Trophoblast cell (in vitro differentiated cells and primary cell): ENCODE data around the gene PPEF1.

Experiments used
- DNase-seq, 2 donors: peaks; one replicate each; pipeline ENCODE4 v3.0.0-alpha.2; 2016
- H2AFZ ChIP-seq: 2 replicates; pipeline ENCODE4 v1.6.1; 2013; ENCODE audit warnings: low read length, moderate library complexity, mild to moderate bottlenecking; ENCODE audit not compliant: insufficient read depth, poor library complexity
- H2AK5ac ChIP-seq: 2 replicates; pipeline ENCODE4 v1.6.1; 2013; ENCODE audit warnings: mild to moderate bottlenecking, low read length
- H2BK120ac ChIP-seq: 2 replicates; pipeline ENCODE4 v1.6.1; 2013; ENCODE audit warnings: low read length, mild to moderate bottlenecking, moderate library complexity; ENCODE audit not compliant: insufficient read depth, poor library complexity
- H2BK12ac ChIP-seq: 2 replicates; pipeline ENCODE4 v1.6.1; 2013; ENCODE audit warnings: mild to moderate bottlenecking, low read length, moderate library complexity
- H2BK5ac ChIP-seq: 2 replicates; pipeline ENCODE4 v1.6.1; 2013; ENCODE audit warnings: low read length, low read depth, moderate library complexity, mild to moderate bottlenecking; ENCODE audit not compliant: poor library complexity
- H3K14ac ChIP-seq: 2 replicates; pipeline ENCODE4 v1.6.1; 2013; ENCODE audit warnings: mild to moderate bottlenecking, low read length
- H3K18ac ChIP-seq: 2 replicates; pipeline ENCODE4 v1.6.1; 2013; ENCODE audit warnings: mild to moderate bottlenecking, low read length
- H3K23ac ChIP-seq: 2 replicates; pipeline ENCODE4 v1.6.1; 2013; ENCODE audit warnings: low read length
- H3K27ac ChIP-seq: 2 replicates; pipeline ENCODE4 v1.5.1; 2013; ENCODE audit warnings: low read depth, mild to moderate bottlenecking, inconsistent platforms, low read length, moderate library complexity
- H3K27me3 ChIP-seq: 2 replicates; pipeline ENCODE4 v1.6.1; 2013; ENCODE audit warnings: inconsistent platforms, mild to moderate bottlenecking, low read length, moderate library complexity; ENCODE audit not compliant: insufficient read depth
- H3K36me3 ChIP-seq, 2 experiments: 1 replicate in 1 of 2; 2 replicates in 1 of 2; pipeline ENCODE4 v1.6.1; 2013; ENCODE audit warnings: low read length in 2 of 2, mild to moderate bottlenecking in 2 of 2, moderate library complexity in 1 of 2; ENCODE audit not compliant: insufficient read depth in 2 of 2, control insufficient read depth in 1 of 2
- H3K4ac ChIP-seq: 2 replicates; pipeline ENCODE4 v1.6.1; 2013; ENCODE audit warnings: low read depth, mild to moderate bottlenecking, low read length, moderate library complexity
- H3K4me1 ChIP-seq, 2 experiments: 1 replicate in 1 of 2; 2 replicates in 1 of 2; pipeline ENCODE4 v1.6.1; 2013; ENCODE audit warnings: low read length in 2 of 2, mild to moderate bottlenecking in 2 of 2, moderate library complexity in 1 of 2; ENCODE audit not compliant: insufficient read depth in 2 of 2, control insufficient read depth in 1 of 2
- H3K4me2 ChIP-seq: 2 replicates; pipeline ENCODE4 v1.6.1; 2013; ENCODE audit warnings: inconsistent platforms, mild to moderate bottlenecking, low read length, moderate library complexity
- H3K4me3 ChIP-seq: 2 replicates; pipeline ENCODE4 v1.5.1; 2013; ENCODE audit warnings: mild to moderate bottlenecking, low read depth, low read length, inconsistent platforms
- H3K79me1 ChIP-seq: one replicate; pipeline ENCODE4 v1.6.1; 2013; ENCODE audit warnings: low read length
- H3K79me2 ChIP-seq: 2 replicates; pipeline ENCODE4 v1.6.1; 2013; ENCODE audit warnings: low read length, mild to moderate bottlenecking; ENCODE audit not compliant: control insufficient read depth, insufficient read depth, poor library complexity
- H3K9ac ChIP-seq: 2 replicates; pipeline ENCODE4 v1.6.1; 2013; ENCODE audit warnings: mild to moderate bottlenecking, low read length
- H3K9me3 ChIP-seq: 2 replicates; pipeline ENCODE4 v1.6.1; 2013; ENCODE audit warnings: low read depth, mild to moderate bottlenecking, control low read depth, inconsistent platforms, low read length; ENCODE audit not compliant: insufficient read depth
- H4K12ac ChIP-seq: 2 replicates; pipeline ENCODE4 v1.6.1; 2013; ENCODE audit warnings: low read depth, mild to moderate bottlenecking, low read length, moderate library complexity
- H4K8ac ChIP-seq: 2 replicates; pipeline ENCODE4 v1.6.1; 2013; ENCODE audit warnings: low read depth, mild to moderate bottlenecking, low read length, moderate library complexity
- H4K91ac ChIP-seq: one replicate; pipeline ENCODE4 v1.6.1; 2013; ENCODE audit warnings: low read depth, mild to moderate bottlenecking, low read length, moderate library complexity
- WGBS: extraction: QIAGEN DNeasy Blood & Tissue Kit; methylation state at CpG from one replicate; pipeline ENCODE4 v1.1.7; 2013; ENCODE audit warnings: missing lambda C conversion rate; ENCODE audit not compliant: insufficient read length, insufficient coverage; ENCODE audit errors: extremely low coverage; 5-methylcytosine and 5-hydroxymethylcytosine counted together

Gene PPEF1

DNA sequence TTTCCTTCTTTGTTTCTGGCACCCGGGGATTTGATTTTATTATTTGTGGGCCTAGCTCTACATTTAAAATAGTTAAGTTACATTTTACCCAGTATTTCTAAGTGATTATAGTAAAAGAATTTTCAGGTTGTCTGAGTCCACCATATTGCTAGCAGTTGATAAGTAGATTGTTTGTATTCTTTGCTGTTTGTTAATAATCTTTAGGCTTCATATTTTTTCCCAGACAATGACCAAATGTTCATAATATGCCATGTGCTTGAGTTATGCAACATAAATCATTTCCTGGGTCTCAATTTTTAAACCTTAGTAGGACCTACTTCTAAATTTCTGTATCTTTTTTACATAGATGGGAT lies 149.2 kb downstream of the PPEF1 start:
- no peak overlapping the region for H3K9ac ChIP-seq
- H3K36me3 ChIP-seq: no peaks in the 10 kb centered on the region
- H2BK12ac ChIP-seq: no peak overlapping the region
- no peak overlapping the region for H2AFZ ChIP-seq
- no peak for DNase-seq
- no CpG with 5 or more reads among the region's 1 CpG for WGBS
- H3K4me2 ChIP-seq: no peak overlapping the region
- H3K14ac ChIP-seq: no peak overlapping the region
- H3K4me1 ChIP-seq: no peaks in the 10 kb centered on the region
- no peak overlapping the region for H4K91ac ChIP-seq
- H3K18ac ChIP-seq: no peak overlapping the region
- H2BK120ac ChIP-seq: no peak overlapping the region
- H3K79me1 ChIP-seq: no peaks in the 10 kb centered on the region
- no peak overlapping the region for H4K12ac ChIP-seq
- H2BK5ac ChIP-seq: no peak overlapping the region
- no peaks in the 10 kb centered on the region for H3K27me3 ChIP-seq
- H3K27ac ChIP-seq: no peak overlapping the region
- H3K79me2 ChIP-seq: no peaks in the 10 kb centered on the region
- H4K8ac ChIP-seq: no peak overlapping the region
- H3K4me3 ChIP-seq: no peak overlapping the region
- H3K4ac ChIP-seq: no peak overlapping the region
- no peak overlapping the region for H2AK5ac ChIP-seq
- no peaks in the 10 kb centered on the region for H3K9me3 ChIP-seq
- no peak overlapping the region for H3K23ac ChIP-seq

GRCh38 chrX:18861511-18861910 lies 154.1 kb downstream of the PPEF1 start:
- no peak overlapping the region for H2AFZ ChIP-seq
- no peaks in the 10 kb centered on the region for H3K27me3 ChIP-seq
- peak; percentile 6 to 58 for DNase-seq
- H3K14ac ChIP-seq: no peak overlapping the region
- no peak overlapping the region for H3K18ac ChIP-seq
- no peaks in the 10 kb centered on the region for H3K79me1 ChIP-seq
- H3K4me3 ChIP-seq: no peak overlapping the region
- no peak overlapping the region for H4K8ac ChIP-seq
- no peak overlapping the region for H2BK5ac ChIP-seq
- no peak overlapping the region for H3K23ac ChIP-seq
- no peak overlapping the region for H4K91ac ChIP-seq
- H3K4ac ChIP-seq: no peak overlapping the region
- WGBS: no CpG with 5 or more reads among the region's 5 CpGs
- H3K4me1 ChIP-seq: no peaks in the 10 kb centered on the region
- no peak overlapping the region for H3K4me2 ChIP-seq
- H2BK12ac ChIP-seq: no peak overlapping the region
- H3K36me3 ChIP-seq: no peaks in the 10 kb centered on the region
- H2BK120ac ChIP-seq: no peak overlapping the region
- H3K79me2 ChIP-seq: no peaks in the 10 kb centered on the region
- no peak overlapping the region for H2AK5ac ChIP-seq
- no peak overlapping the region for H3K27ac ChIP-seq
- no peak overlapping the region for H3K9ac ChIP-seq
- H4K12ac ChIP-seq: no peak overlapping the region
- H3K9me3 ChIP-seq: no peaks in the 10 kb centered on the region

DNA sequence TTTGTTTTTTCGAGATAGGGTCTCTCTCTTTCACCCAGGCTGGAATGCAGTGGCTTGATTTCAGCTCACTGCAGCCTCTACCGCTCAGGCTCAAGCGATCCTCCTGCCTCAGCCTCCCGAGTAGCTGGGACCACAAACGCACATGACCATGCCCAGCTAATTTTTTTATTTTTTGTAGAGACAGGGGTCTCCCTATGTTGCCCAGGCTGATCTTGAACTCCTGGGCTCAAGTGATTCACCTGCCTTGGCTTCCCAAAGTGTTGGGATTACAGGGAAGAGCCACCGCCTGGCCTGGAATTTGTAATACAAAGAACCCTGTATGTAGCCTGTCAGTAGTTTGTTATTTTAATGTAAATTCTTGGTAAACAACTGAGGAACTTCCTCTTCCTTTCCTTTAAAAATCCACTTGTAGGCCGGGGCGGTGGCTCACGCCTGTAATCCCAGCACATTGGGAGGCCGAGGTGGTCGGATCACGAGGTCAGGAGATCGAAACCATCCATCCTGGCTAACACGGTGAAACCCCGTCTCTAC lies 157.0 kb downstream of the PPEF1 start:
- Histone ChIP-seq H2BK120ac (no peak overlapping the region), H3K4me1 (no peaks in the 10 kb centered on the region), H3K4me3 (no peak overlapping the region), H4K8ac (no peak overlapping the region), H3K27me3 (no peaks in the 10 kb centered on the region), H4K12ac (no peak overlapping the region), H3K79me2 (no peaks in the 10 kb centered on the region), H3K9ac (no peak overlapping the region), H3K4me2 (no peak overlapping the region), H3K4ac (no peak overlapping the region), H2BK12ac (no peak overlapping the region), H3K18ac (no peak overlapping the region), H3K9me3 (no peaks in the 10 kb centered on the region), H3K23ac (no peak overlapping the region), H3K14ac (no peak overlapping the region), H3K36me3 (no peaks in the 10 kb centered on the region), H2AFZ (no peak overlapping the region), H2BK5ac (no peak overlapping the region), H4K91ac (no peak overlapping the region), H3K79me1 (no peaks in the 10 kb centered on the region), H3K27ac (no peak overlapping the region), H2AK5ac (no peak overlapping the region)
- no peak for DNase-seq
- WGBS: no CpG with 5 or more reads among the region's 15 CpGs

DNA sequence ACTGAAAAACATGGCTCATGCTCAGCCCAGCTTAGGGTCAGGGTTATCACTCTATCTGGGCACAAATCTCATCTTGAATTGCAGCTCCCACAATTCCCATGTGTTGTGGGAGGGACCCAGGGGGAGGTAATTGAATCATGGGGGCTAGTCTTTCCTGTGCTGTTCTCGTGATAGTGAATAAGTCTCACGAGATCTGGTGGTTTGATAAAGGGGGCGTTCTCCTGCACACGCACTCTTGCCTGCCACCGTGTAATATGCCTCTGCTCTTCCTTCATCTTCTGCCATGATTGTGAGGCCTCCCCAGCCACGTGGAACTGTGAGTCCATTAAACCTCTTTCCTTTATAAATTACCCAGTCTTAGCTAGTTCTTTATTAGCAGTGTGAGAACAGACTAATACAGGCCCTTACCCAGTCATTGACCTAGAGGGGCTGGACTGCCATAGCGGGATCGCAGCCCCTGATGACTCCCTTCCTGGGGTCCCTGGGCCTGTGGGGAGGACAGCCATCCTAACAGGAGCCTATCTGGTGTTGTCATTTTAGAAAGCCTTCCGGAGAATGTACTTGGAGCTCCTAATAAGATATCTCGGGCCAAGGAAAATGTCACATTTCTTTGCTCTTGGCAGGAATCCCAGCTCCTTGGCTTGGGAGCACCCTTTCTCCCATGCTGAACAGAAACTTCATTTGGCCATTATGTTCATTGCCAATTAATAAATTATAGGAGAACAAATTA lies 163.9 kb downstream of the PPEF1 start:
- Histone ChIP-seq H2AK5ac (no peak overlapping the region), H3K4me1 (no peaks in the 10 kb centered on the region), H3K4ac (no peak overlapping the region), H4K8ac (no peak overlapping the region), H3K23ac (no peak overlapping the region), H3K4me3 (no peak overlapping the region), H3K27ac (no peak overlapping the region), H3K27me3 (no peaks in the 10 kb centered on the region), H4K12ac (no peak overlapping the region), H3K9ac (no peak overlapping the region), H2AFZ (no peak overlapping the region), H2BK5ac (no peak overlapping the region), H2BK12ac (no peak overlapping the region), H3K14ac (no peak overlapping the region), H3K18ac (no peak overlapping the region), H4K91ac (no peak overlapping the region), H3K4me2 (no peak overlapping the region), H3K79me1 (no peaks in the 10 kb centered on the region), H3K79me2 (no peaks in the 10 kb centered on the region), H2BK120ac (no peak overlapping the region), H3K36me3 (no peaks in the 10 kb centered on the region), H3K9me3 (no peaks in the 10 kb centered on the region)
- no CpG with 5 or more reads among the region's 10 CpGs for WGBS
- no peak for DNase-seq
